SK-N-DZ (cell line): Measurements from ENCODE around the gene ADCY2.

Experiments used
- DNase-seq: peaks from one replicate; pipeline ENCODE4 v3.0.0-alpha.2; 2015; ENCODE audit warnings: low spot score

The ADCY2 gene

DNA sequence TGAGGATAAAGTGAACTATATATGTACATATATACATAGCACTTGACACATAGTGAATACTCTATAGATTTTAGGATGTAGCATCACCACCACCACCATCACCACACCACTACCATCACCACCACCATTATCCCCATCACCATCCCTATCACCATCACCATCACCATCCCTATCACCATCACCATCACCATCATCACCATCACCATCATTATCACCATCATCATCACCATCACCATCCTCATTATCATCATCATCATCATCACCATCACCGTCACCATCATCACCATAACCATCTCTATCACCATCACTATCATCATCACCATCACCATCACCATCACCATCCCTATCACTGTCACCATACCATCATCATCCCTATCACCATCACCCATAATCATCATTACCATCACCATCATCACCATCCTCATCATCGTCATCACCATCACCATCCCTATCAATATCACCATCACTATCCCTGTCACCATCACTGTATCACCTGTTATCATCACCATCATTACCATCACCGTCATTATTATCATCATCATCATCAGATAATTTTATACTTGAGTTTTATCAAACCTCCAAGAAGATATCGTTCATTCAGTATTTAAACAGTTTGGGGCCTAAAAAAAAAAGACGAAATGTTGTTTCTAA is 345.6 kb downstream of the ADCY2 start:
- no peak for DNase-seq

DNA sequence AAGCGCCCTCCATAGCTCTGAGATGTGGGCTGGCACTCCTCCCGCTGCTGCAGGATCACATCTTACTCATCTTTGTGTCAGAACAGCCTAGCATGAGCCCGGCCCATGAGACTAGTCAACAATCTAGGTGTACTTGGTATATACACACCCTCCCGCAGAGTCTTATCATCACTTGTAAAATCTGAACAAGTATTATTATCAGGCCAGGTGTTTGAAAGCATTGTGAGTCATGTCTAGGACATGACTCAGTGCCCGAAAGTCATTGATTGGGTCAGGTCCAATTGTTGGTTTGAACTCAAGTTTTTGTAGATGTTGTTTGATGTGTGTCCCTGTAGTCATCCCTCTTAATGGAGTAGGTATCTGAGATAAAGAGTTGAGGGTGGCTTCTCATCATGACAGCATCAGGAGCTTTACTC is 346.3 kb downstream of the ADCY2 start:
- DNase-seq: no peak

GRCh38 chr5:7745882-7746610 is 350.1 kb downstream of the ADCY2 start:
- peak; percentile 53 for DNase-seq

DNA sequence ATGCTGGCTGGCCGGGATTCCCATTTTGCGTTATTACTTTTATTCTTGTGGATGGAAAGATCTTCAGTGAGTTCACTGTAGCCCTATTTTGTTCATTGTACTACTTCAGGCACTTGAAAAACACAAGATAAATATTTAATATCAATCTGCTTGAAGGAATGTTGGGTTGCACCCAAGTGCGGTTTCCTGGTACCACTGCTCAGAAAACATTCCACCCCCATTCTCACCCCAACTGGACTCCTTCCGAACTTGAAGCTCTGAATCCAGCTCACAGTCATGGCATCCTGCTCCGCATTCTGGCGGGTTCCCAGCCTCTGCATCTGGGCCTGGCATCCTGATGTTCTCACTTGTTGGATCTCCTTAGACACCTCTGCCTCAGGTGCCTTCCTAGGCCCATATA is 351.8 kb downstream of the ADCY2 start:
- no peak for DNase-seq

- no peak for DNase-seq
Measured at GRCh38 chr5:7749626-7750025, 353.7 kb downstream of the ADCY2 start.

GRCh38 chr5:7751874-7752273 is 355.9 kb downstream of the ADCY2 start:
- DNase-seq: no peak

DNA sequence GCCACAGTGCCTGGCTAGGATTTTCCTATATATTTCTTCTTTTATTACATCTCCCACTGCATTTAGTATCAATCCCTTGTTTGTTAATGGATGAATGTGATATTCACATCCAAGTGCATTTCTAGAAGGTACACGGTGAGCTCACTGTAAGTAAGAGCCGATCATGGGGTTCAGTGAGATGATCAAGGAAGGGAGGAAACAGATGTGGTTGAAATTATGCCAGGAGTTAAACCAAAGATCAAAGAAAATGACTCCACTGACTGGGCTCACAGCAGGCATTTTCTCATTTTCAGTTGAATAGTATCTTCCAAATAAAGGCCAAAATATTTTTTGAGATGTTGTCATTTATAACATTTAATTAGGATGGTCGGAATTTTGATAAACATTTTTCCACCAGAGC is 357.2 kb downstream of the ADCY2 start:
- no peak for DNase-seq

- DNase-seq: no peak
Measured at GRCh38 chr5:7753596-7753995, 357.7 kb downstream of the ADCY2 start.

DNA sequence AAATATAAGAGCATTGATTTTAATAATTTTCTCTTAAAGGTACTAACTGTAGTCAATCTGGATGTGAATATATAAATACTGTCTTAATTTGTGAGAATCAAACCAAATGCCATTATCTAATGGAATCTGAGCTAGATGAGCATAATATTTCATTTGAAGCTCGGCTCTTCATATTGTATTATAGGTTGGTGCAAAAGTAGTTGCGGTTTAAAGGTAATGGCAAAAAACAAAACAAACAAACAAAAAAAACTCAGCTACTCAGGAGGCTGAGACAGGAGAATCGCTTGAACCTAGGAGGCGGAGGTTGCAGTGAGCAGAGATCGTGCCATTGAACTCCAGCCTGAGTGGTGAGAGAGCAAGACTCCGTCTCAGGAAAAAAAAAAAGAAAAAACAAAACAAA is 358.6 kb downstream of the ADCY2 start:
- DNase-seq: no peak

DNA sequence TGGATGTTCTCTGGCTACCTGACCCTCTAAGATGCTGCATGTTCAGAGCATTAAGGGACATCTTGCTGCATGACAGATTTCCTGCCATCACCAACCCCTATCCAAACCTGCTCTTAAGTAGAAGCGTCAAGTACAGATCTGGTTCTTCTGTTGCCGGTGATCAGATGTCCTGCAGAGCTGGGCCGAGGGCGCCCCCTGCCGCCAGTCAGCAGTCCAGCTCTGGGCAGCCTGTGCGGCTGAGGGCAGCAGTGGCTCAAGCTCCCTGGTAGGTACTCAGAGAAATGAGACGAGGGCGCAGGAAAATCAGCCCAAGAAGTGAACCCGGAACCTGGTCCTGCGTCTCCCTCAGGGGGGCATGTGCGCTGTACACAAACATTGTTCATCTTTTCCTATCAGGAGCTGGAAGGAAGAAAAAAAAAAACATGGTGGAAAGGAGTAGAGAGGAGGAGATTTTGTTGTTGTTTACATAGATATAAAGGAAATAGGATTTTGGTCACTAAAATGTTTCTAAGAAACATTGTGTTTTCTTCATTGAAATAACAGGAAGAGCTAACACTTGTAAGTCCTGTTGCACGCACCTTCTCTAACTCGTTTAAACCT is 359.2 kb downstream of the ADCY2 start:
- DNase-seq: peak; percentile 41

GRCh38 chr5:7755958-7756357 is 360.0 kb downstream of the ADCY2 start:
- no peak for DNase-seq

DNA sequence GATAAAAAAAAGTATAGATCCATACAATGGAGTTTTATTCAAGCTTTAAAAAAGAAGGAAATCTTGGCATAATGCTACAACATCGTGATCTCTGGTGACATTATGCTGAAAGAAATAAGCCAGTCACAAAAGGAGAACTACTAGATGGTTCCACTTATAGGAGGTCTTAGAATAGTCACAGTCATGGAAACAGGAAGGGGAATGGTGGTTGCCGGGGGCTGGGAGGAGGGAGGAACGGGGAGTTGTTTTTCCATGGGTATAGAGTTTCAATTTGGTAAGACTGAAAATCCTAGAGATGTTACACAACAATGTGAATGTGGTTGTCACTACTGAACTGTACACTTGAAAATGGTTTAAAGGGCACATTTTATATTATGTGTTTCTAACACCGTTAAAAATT is 360.5 kb downstream of the ADCY2 start:
- DNase-seq: no peak

DNA sequence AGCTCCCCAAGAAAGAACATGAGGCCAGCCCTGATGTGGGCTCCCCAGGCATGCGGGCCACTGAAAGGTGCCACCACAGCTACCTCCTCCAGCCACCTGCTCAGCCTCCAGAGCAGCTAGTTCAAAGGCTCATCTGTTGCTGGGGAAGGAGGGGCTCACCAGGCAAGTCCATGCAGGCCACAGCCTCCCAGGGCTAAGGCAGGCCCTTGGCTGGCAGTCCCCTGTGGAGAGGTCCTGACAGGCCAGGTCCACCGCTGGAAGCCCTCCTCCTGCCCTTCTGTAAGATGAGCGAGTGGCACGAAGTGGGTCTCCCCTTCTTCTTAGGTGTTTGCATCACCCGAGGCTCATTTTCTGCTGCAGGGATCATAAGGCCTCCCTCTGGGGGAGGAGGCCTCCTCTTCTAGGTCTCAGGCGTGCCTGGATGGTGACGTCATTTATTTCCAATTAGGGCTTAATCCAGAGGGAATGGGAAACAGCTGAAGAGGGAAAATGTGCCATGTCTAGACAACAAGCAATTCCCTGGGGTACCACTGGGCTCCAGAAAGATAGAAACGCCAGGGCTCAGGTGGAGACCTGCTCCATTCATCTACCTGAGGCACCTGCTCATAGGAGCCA is 363.4 kb downstream of the ADCY2 start:
- DNase-seq: no peak

- DNase-seq: no peak
Measured at GRCh38 chr5:7759951-7760580, 364.1 kb downstream of the ADCY2 start.

GRCh38 chr5:7762267-7762666 is 366.3 kb downstream of the ADCY2 start:
- no peak for DNase-seq

DNA sequence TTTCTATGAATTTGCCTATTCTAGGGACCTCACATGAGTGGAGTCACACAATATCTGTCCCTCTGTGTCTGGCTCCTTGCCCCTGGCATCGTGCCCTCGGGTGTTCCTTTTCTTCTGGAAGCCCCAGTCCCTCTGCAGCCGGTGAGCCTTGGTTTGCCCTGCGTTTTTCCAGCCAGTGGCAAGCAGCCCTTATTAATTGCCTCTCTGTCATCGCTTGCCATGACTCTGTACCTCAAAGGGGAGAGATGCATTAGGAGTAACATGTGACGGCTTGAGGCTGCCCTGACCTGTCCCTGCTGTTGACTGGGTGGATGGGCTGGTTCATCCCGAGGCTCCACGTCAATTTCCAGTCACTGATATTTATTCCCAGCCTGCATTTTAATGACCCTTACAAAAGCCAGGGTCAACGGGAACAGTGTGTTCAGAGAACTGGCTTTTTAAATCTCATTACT is 367.7 kb downstream of the ADCY2 start:
- DNase-seq: no peak

DNA sequence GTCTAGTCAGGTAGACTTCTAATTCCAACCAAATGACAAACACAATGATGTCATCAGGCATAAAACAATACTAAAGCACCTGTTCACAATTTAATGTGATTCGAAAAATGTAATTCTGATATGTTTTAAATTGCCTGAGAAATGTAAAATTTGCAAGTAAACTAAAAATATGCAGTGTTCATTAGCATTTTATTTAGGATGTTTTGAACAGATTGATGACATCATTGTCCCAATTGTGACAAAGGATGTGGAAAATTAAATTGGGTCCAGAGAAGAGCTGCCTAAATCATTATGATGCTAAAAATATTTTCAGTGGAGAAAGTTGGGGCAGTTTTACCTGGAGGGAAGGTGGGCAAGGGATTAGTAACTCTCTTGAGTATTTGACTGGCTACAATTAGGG is 368.5 kb downstream of the ADCY2 start:
- DNase-seq: no peak

GRCh38 chr5:7770436-7770835 is 374.5 kb downstream of the ADCY2 start:
- DNase-seq: no peak

DNA sequence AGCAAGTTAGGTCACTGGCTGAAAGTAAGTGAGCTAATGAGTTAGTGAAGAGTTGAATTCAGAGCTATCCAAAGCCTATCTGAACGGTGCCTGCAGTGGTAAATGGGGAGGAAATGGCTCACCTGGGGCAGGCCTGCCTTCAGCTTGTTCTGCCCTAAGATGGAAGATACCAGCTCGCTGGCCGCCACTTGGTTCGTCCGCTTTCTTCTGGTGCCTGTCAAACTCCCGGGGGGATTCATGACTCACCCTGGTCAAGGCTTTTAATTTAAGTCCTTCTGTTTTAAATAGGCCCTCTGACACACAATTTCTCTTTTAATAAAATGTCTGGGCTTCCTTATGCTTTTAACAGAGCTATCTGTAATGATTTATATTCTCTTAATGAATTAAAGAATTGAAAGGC is 376.2 kb downstream of the ADCY2 start:
- no peak for DNase-seq

DNA sequence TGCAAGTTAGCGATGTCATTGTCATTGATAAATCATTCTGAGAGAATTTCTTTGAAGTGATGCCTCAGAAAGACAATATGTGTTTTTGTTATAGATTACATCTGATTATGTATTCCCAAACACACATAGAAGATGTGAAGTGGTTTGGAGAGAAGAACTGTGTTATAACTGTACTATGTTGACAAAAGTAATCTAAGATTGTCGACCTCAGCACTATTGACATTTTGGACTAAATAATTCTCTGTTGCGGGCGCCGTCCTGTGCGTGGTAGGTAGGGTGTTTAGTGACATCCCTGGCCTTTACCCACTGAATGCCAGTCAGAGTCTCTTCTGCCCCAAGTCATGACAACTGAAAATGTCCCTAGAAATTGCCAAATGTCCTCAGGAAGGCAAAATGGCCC is 377.2 kb downstream of the ADCY2 start:
- no peak for DNase-seq

GRCh38 chr5:7776442-7776841 is 380.5 kb downstream of the ADCY2 start:
- DNase-seq: no peak
